HEK293 (cell line): ENCODE measurements around the gene CTBP2.

Experiments used
- CTCF ChIA-PET: fragments of 350-600 bp; formaldehyde crosslinking; extraction: SDS; loops from one replicate; lab custom pipeline; 2021; ENCODE audit warnings: antibody characterized with exemption; lab: Yijun Ruan, JAX
- POLR2A ChIA-PET: fragments of 300-600 bp; formaldehyde crosslinking; extraction: SDS; loops from one replicate; lab custom pipeline; 2020; ENCODE audit warnings: antibody characterized with exemption, inconsistent platforms; lab: Yijun Ruan, JAX
- H3K27ac ChIP-seq: fragments of 200-500 bp; sonication (Bioruptor generic); 2 replicates; pipeline ENCODE4 v1.5.1; 2014; ENCODE audit warnings: low read depth, low read length, control low read depth, inconsistent platforms; ENCODE audit errors: extremely low read depth
- H3K36me3 ChIP-seq, 2 experiments: fragments of 200-500 bp in 1 of 2; sonication (Bioruptor generic) in 1 of 2; 1 replicate in 1 of 2; 2 replicates in 1 of 2; pipeline ENCODE4 v1.5.1; 2014 to 2017; ENCODE audit warnings: inconsistent platforms in 2 of 2, low read length in 2 of 2; ENCODE audit not compliant: control insufficient read depth in 2 of 2, insufficient read depth in 1 of 2
- H3K4me1 ChIP-seq: fragments of 200-500 bp; sonication (Bioruptor generic); 2 replicates; pipeline ENCODE4 v1.5.1; 2014; ENCODE audit warnings: mild to moderate bottlenecking, low read length, inconsistent platforms; ENCODE audit not compliant: control insufficient read depth, insufficient read depth
- H3K4me3 ChIP-seq: 2 replicates; pipeline ENCODE4 v1.5.1; 2011; ENCODE audit warnings: low read depth, mild to moderate bottlenecking, control low read depth, low read length, moderate library complexity
- H3K9me3 ChIP-seq: fragments of 200-500 bp; sonication (Bioruptor generic); 2 replicates; pipeline ENCODE4 v1.5.1; 2014; ENCODE audit warnings: low read depth, low read length, inconsistent platforms; ENCODE audit not compliant: control insufficient read depth, insufficient read depth
- HOXA7 ChIP-seq: sonication (generic); formaldehyde crosslinking; IDR thresholded peaks from 2 replicates; pipeline ENCODE4 v1.8.1; 2022; ENCODE audit warnings: missing genetic modification reagents, borderline replicate concordance
- IKZF3 ChIP-seq: fragments of 450-650 bp; IDR thresholded peaks from 2 replicates; pipeline ENCODE4 v1.5.0; 2018; ENCODE audit warnings: missing biosample characterization, mild to moderate bottlenecking, missing genetic modification characterization, moderate library complexity
- KLF8 ChIP-seq: fragments of 450-650 bp; formaldehyde crosslinking; IDR thresholded peaks from 2 replicates; pipeline ENCODE4 v1.5.1; 2016; ENCODE audit warnings: missing biosample characterization, missing genetic modification characterization
- SP2 ChIP-seq: fragments of 450-650 bp; formaldehyde crosslinking; IDR thresholded peaks from 2 replicates; pipeline ENCODE4 v1.5.1; 2016; ENCODE audit warnings: missing biosample characterization, missing genetic modification characterization
- ZBTB10 ChIP-seq: fragments of 450-650 bp; formaldehyde crosslinking; IDR thresholded peaks from 2 replicates; pipeline ENCODE4 v1.5.1; 2016; ENCODE audit warnings: missing biosample characterization, missing genetic modification characterization
- ZBTB6 ChIP-seq: fragments of 450-650 bp; formaldehyde crosslinking; IDR thresholded peaks from 2 replicates; pipeline ENCODE4 v1.5.1; 2017; ENCODE audit warnings: missing biosample characterization, missing genetic modification characterization
- ZFP3 ChIP-seq: fragments of 450-650 bp; formaldehyde crosslinking; IDR thresholded peaks from 2 replicates; pipeline ENCODE4 v1.5.1; 2016; ENCODE audit warnings: low read depth, missing biosample characterization, missing genetic modification characterization
- ZNF132 ChIP-seq: fragments of 450-650 bp; formaldehyde crosslinking; IDR thresholded peaks from 2 replicates; pipeline ENCODE4 v1.5.1; 2017; ENCODE audit warnings: missing biosample characterization, missing genetic modification characterization, borderline replicate concordance
- ZNF146 ChIP-seq: fragments of 450-650 bp; formaldehyde crosslinking; IDR thresholded peaks from 2 replicates; pipeline ENCODE4 v1.5.1; 2016; ENCODE audit warnings: missing biosample characterization, missing genetic modification characterization
- ZNF184 ChIP-seq: fragments of 450-650 bp; IDR thresholded peaks from 2 replicates; pipeline ENCODE4 v1.5.1; 2018; ENCODE audit warnings: missing biosample characterization, mild to moderate bottlenecking, missing genetic modification characterization
- ZNF416 ChIP-seq: fragments of 450-650 bp; formaldehyde crosslinking; IDR thresholded peaks from 2 replicates; pipeline ENCODE4 v1.5.1; 2016; ENCODE audit warnings: missing biosample characterization, missing genetic modification characterization
- ZNF514 ChIP-seq: fragments of 450-650 bp; formaldehyde crosslinking; IDR thresholded peaks from 2 replicates; pipeline ENCODE4 v1.5.1; 2016; ENCODE audit warnings: missing biosample characterization, missing genetic modification characterization
- ZNF623 ChIP-seq: fragments of 450-650 bp; formaldehyde crosslinking; IDR thresholded peaks from 2 replicates; pipeline ENCODE4 v1.5.1; 2016; ENCODE audit warnings: missing biosample characterization, missing genetic modification characterization
- ZNF670 ChIP-seq: fragments of 450-650 bp; formaldehyde crosslinking; IDR thresholded peaks from 2 replicates; pipeline ENCODE4 v1.5.1; 2016; ENCODE audit warnings: missing biosample characterization, missing genetic modification characterization, low read depth
- ZNF747 ChIP-seq: fragments of 450-650 bp; formaldehyde crosslinking; IDR thresholded peaks from 2 replicates; pipeline ENCODE4 v1.5.1; 2016; ENCODE audit warnings: missing biosample characterization, missing genetic modification characterization
- ZNF776 ChIP-seq: fragments of 450-650 bp; formaldehyde crosslinking; IDR thresholded peaks from 2 replicates; pipeline ENCODE4 v1.5.0; 2017; ENCODE audit warnings: missing biosample characterization, missing genetic modification characterization, borderline replicate concordance
- ZNF792 ChIP-seq: fragments of 450-650 bp; formaldehyde crosslinking; IDR thresholded peaks from 2 replicates; pipeline ENCODE4 v1.5.1; 2016; ENCODE audit warnings: missing biosample characterization, missing genetic modification characterization
- ZSCAN16 ChIP-seq: fragments of 450-650 bp; formaldehyde crosslinking; IDR thresholded peaks from 2 replicates; pipeline ENCODE4 v1.5.1; 2016; ENCODE audit warnings: missing biosample characterization, missing genetic modification characterization
- ZSCAN30 ChIP-seq: fragments of 450-650 bp; IDR thresholded peaks from 2 replicates; pipeline ENCODE4 v1.5.1; 2018; ENCODE audit warnings: missing biosample characterization, mild to moderate bottlenecking, missing genetic modification characterization, moderate library complexity
- ZSCAN4 ChIP-seq: fragments of 450-650 bp; formaldehyde crosslinking; IDR thresholded peaks from 2 replicates; pipeline ENCODE4 v1.5.1; 2017; ENCODE audit warnings: missing biosample characterization, missing genetic modification characterization
- TF ChIP-seq, protein P1 (sequence below): fragments of 450-650 bp; formaldehyde crosslinking; IDR thresholded peaks from 2 replicates; pipeline ENCODE4 v1.5.1; 2016; ENCODE audit warnings: missing biosample characterization, missing genetic modification characterization

CTBP2 gene

GRCh38 chr10:125203186-125203800 lies 42.9 kb upstream of the CTBP2 start (continued):
- TF ChIP-seq ZFP3 (tag by site-specific recombination) = no peak

GRCh38 chr10:125201791-125202622 lies 41.6 kb upstream of the CTBP2 start:
- TF ChIP-seq ZNF416 (tag by site-specific recombination) = no peak
- no peak for TF ChIP-seq ZNF792 (tag by site-specific recombination)
- no peak for TF ChIP-seq ZNF132 (tag by site-specific recombination)
- TF ChIP-seq ZNF623 (tag by site-specific recombination) = no peak
- no peak for TF ChIP-seq ZNF146 (tag by site-specific recombination)
- TF ChIP-seq SP2 (tag by site-specific recombination) = no peak
- no peak for TF ChIP-seq ZSCAN30
- ChIA-PET CTCF (no interaction called here), POLR2A (no interaction called here)
- no peak overlapping the region for H3K27ac ChIP-seq
- H3K4me1 ChIP-seq = no peaks in the 10 kb centered on the region
- H3K9me3 ChIP-seq = no peaks in the 10 kb centered on the region
- H3K36me3 ChIP-seq = no peaks in the 10 kb centered on the region
- no peak overlapping the region for H3K4me3 ChIP-seq

DNA sequence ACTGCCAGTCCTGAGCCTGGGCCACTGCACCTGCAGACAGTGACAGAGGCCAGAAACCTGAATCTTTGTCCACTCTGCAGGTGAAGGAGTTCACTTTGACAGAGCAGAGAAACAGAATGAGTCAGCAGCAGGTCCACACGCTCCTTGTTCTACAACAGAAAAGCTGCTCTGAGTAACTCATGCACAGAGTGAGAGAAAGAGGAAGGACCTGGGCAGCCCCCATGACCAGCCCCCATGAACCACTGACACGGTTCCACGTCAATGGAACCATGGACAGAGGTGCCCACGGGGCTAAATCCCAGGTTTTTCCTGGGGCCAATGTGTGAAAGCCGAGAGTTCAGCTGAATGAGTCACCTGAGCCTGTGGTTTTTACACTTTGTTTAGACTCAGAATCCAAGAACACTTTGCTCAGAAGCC lies 40.8 kb upstream of the CTBP2 start:
- H3K4me1 ChIP-seq = no peaks in the 10 kb centered on the region
- CTCF ChIA-PET = no interaction called here
- no peak for TF ChIP-seq IKZF3
- no peak for TF ChIP-seq KLF8 (tag by site-specific recombination)
- TF ChIP-seq, protein P1, sequence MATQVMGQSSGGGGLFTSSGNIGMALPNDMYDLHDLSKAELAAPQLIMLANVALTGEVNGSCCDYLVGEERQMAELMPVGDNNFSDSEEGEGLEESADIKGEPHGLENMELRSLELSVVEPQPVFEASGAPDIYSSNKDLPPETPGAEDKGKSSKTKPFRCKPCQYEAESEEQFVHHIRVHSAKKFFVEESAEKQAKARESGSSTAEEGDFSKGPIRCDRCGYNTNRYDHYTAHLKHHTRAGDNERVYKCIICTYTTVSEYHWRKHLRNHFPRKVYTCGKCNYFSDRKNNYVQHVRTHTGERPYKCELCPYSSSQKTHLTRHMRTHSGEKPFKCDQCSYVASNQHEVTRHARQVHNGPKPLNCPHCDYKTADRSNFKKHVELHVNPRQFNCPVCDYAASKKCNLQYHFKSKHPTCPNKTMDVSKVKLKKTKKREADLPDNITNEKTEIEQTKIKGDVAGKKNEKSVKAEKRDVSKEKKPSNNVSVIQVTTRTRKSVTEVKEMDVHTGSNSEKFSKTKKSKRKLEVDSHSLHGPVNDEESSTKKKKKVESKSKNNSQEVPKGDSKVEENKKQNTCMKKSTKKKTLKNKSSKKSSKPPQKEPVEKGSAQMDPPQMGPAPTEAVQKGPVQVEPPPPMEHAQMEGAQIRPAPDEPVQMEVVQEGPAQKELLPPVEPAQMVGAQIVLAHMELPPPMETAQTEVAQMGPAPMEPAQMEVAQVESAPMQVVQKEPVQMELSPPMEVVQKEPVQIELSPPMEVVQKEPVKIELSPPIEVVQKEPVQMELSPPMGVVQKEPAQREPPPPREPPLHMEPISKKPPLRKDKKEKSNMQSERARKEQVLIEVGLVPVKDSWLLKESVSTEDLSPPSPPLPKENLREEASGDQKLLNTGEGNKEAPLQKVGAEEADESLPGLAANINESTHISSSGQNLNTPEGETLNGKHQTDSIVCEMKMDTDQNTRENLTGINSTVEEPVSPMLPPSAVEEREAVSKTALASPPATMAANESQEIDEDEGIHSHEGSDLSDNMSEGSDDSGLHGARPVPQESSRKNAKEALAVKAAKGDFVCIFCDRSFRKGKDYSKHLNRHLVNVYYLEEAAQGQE = peak; percentile 73
- no peak for TF ChIP-seq ZBTB6 (tag by site-specific recombination)
- TF ChIP-seq ZNF514 (tag by site-specific recombination) = no peak
- no peak for TF ChIP-seq ZNF670 (tag by site-specific recombination)
- TF ChIP-seq, all 188 proteins: peak for 1
- POLR2A ChIA-PET = no interaction called here
- Histone ChIP-seq H3K4me3 (no peak overlapping the region), H3K27ac (no peak overlapping the region), H3K36me3 (no peaks in the 10 kb centered on the region), H3K9me3 (no peaks in the 10 kb centered on the region)

- ChIA-PET CTCF (no interaction called here), POLR2A (interaction anchor here (0.6 kb wide), 1 partner anchor 40 kb away, joined by 4 read pairs; the partner anchor contains the start of gene CTBP2)
- H3K9me3 ChIP-seq = no peaks in the 10 kb centered on the region
- H3K27ac ChIP-seq = no peak overlapping the region
- H3K4me1 ChIP-seq = no peaks in the 10 kb centered on the region
- H3K36me3 ChIP-seq = no peaks in the 10 kb centered on the region
- no peak overlapping the region for H3K4me3 ChIP-seq
- TF ChIP-seq ZNF747 (tag by site-specific recombination) = no peak
- TF ChIP-seq ZSCAN4 (tag by site-specific recombination) = no peak
- no peak for TF ChIP-seq SP2 (tag by site-specific recombination)
- no peak for TF ChIP-seq ZNF184 (tag by site-specific recombination)
- no peak for TF ChIP-seq HOXA7 (CRISPR knock-in tag)
- TF ChIP-seq ZNF776 (tag by site-specific recombination) = no peak
- TF ChIP-seq ZBTB10 (tag by site-specific recombination) = no peak
- TF ChIP-seq ZSCAN16 = no peak
- TF ChIP-seq ZNF670 (tag by site-specific recombination) = no peak
Observed at GRCh38 chr10:125200396-125200795, 40.0 kb upstream of the CTBP2 start.
